NCI-H748 treated with DMSO at 0.1 percent for 48 hours (cell line): ENCODE data around the gene CDHR1.
A peak's percentile ranks its signal among the peaks of the same experiment; 100 is the strongest.

Source experiments
- DNase-seq: peaks from one replicate; lab custom pipeline; 2025; lab: John Stamatoyannopoulos, UW

The CDHR1 gene

DNA sequence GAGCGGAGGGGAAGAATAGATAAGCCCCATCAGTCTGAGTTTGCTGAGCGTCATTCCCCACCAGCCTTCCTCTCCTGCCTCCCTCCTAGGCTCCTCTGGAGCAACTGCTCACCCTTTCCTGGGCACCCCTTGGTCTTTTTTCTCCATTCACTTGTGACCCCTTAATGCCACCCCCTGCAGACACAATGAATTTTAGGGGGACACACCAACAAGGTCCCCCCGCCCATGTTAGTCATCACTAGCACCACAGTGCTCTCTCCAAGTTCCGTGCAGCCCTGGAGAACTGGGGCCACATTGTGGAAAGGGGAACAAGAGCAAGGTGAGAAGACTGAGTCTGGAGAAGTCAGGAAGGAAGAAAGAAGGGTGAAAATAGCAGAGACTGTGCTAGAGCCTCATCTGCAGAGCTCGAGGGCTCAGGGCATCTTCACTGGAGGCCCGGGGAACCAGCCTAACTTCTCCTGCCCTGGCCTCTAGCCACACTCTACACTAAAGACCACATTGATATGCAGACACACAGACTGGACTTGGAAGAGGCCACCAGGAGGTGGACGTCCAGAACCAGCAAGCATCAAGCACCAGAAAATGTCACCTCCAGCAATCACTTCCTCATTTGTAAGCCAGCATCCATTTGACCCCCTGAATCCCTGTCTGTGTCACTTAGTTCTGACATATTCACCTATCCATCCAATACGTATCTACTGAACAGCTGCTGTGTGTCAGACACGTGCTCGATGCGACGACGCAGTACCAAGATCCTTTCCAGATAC, 68.0 kb downstream of the CDHR1 start:
- DNase-seq, result no peak

DNA sequence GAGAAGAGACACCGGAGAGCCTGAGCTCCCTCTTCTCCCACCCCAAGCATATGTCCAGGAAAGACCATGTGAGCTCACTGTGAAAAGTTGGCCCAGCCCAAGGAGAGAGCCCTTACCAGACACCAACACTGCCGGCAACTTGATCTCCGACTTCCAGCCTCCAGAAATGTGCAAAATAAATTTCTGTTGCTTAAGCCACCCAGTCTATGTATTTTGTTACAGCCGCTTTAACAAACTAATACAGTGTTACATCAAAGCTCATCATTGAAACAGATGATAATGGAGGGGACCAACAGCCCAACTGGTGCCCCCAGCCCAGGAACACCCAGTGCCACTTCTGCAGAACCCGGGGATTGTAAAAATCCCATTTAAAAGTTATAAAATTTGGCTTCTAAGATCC, 69.4 kb downstream of the CDHR1 start:
- no peak for DNase-seq

DNA sequence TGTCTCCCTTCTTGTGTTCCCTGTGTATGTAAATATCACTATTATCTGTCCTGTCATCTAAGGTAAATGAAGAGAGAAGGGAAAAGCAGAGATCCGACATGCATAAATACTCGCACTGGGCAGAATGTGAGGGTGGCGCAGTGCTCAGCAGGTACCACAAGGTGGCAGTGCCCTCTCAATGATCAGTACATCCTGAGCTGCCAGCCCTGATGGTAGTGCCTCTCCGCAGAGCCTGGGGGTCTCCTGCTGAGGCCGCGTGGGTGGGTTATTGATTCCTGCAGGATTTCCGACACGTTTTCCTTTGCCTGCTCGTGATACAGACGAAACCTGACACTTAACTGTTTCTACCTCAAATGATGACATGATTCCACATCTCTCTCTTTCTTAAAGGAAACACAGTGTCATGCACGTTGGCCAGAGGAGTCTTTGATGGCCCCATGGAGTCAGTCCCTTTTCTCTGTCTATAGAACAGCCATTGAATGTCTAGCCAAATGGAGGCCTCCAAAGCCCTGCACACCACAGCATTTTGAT, 70.3 kb downstream of the CDHR1 start:
- DNase-seq, result peak; percentile 58

DNA sequence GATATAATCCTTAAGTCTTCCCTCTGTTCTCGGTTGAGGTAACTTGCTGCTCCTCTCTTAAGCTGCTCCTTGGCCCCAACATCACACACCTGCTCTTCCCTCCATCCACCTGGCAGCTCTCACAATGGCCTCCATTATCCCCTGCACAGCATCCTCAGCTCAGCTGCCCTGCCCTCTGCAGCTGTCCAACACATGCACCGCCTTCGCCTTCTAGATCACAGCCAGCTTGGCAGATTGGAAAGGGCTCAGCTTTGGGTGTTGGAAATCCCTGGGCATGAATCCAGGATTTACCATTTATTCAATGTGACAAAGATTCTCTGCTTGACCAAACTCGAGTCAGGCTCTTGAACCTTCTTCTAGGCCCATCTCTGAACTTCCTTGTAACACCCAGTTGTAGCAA, 71.1 kb downstream of the CDHR1 start:
- DNase-seq, result peak; percentile 53

DNA sequence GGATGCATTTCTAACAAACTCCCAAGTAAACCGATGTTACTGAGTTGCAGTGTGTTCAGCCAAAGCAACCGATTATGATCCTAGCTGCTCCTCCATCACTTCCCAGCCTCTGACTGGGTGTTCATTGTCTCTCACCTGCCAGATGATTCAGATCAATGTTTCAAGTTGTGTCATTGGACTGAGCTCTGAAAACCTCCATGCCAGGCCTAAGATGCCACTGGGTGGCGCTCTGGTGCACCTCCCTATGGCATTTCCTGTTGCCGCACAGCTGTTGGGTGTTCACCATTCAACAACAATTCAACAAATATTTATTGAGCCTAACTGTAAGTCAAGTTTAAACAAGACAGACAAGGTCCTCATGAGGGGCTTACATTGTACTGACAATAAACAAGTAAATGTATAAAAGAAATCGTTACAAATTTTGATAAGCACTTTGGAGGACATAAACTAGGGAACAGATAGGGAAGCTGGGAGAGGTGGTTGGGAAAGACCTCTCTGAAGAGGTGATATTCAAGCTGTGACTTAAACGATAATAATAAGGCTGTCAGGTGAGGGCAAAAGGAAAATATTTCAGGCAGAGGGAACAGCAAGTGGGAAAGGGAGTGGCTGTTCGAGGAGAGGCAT, 73.3 kb downstream of the CDHR1 start:
- peak; percentile 77 for DNase-seq

DNA sequence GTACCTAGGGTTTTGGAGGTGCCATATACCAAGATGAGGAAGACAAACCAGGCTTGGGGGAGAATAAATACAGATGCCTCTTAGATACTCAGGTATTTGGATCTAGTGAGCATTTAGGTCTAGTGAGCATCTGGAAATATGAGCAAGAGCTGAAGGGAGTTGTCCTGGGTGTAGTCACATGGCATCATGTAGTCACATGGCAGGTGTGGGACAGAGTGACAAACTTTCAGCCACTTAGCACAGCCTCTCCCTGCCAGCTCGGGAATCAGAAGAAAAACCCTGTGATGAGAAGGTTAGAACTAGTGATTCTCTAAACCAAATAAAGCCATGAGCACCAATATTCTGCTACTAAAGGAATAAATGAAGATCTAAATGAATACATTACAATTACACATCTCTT, 74.8 kb downstream of the CDHR1 start:
- DNase-seq, result no peak
